Measurements from ENCODE around the gene PRH2.

DNA sequence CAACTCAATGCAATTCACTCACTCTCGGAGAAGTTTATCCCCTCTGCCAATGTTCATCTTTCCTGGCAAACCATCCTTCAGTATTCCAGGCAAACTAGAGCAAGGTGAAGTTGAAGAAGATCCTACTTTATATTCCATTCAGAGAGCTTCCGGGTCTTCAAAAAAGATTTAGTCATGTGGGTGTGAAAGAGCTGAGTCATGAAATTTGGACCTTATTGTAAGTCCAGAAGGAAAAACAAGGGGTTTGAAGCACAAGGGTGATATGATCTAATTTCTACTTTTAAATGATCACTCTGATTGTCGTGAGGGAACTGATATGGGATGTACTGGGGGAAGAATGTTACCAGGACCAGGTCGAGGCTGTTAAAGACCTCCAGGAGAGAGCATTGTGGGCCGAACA lies 2.8 kb upstream of the PRH2 start:
- TF ChIP-seq ZNF274 (IDR thresholded peaks at IDR 0.05; ENCODE audit: low read depth, low read length) (no peak), YY1 (IDR thresholded peaks at IDR 0.05; ENCODE audit: insufficient read depth, insufficient read length) (no peak), SUZ12 (IDR thresholded peaks at IDR 0.05; ENCODE audit: extremely low read depth, insufficient read depth, insufficient read length) (no peak)
